GM18507 (cell line): ENCODE measurements around the gene SPN.
"Not testable (repeated sequence)": the region's sequence is repeated elsewhere in the genome, so short reads cannot be mapped to it uniquely, and the experiment has no call there.

Source experiments
- DNase-seq: peaks from one replicate; pipeline ENCODE4 v3.0.0; 2011; ENCODE audit warnings: low read depth; ENCODE audit not compliant: insufficient read length; ENCODE audit errors: extremely low spot score
- FAIRE-seq: peaks from 2 replicates; lab custom pipeline; 2011; peaks lifted over from hg19 to GRCh38; lab: Jason Lieb, UNC

Gene SPN

GRCh38 chr16:29644973-29645693 lies 17.9 kb upstream of the SPN start:
- no peak for FAIRE-seq
- no peak for DNase-seq

- no peak for DNase-seq
- peak; percentile 92 for FAIRE-seq
Observed at GRCh38 chr16:29645694-29646187, 17.3 kb upstream of the SPN start.

GRCh38 chr16:29646947-29647346 lies 16.1 kb upstream of the SPN start:
- DNase-seq (no peak), FAIRE-seq (no peak)

GRCh38 chr16:29649588-29650494 lies 13.2 kb upstream of the SPN start:
- FAIRE-seq: no peak
- DNase-seq: no peak

- FAIRE-seq: no peak
- no peak for DNase-seq
Observed at GRCh38 chr16:29650771-29651170, 12.3 kb upstream of the SPN start.

- FAIRE-seq (no peak), DNase-seq (no peak)
Observed at GRCh38 chr16:29651774-29652349, 11.2 kb upstream of the SPN start.

GRCh38 chr16:29653471-29653870 lies 9.6 kb upstream of the SPN start:
- FAIRE-seq: peak; percentile 78
- no peak for DNase-seq

GRCh38 chr16:29653890-29654289 lies 9.2 kb upstream of the SPN start:
- DNase-seq, FAIRE-seq: not testable (repeated sequence)

- DNase-seq (no peak), FAIRE-seq (no peak)
Observed at GRCh38 chr16:29656688-29657523, 6.1 kb upstream of the SPN start.

- DNase-seq (no peak), FAIRE-seq (no peak)
Observed at GRCh38 chr16:29658705-29659104, 4.3 kb upstream of the SPN start.

- DNase-seq: no peak
- FAIRE-seq: peak; percentile 83
Observed at GRCh38 chr16:29662000-29662728, 883 bp upstream of the SPN start.

- DNase-seq (no peak), FAIRE-seq (peak; percentile 92)
Observed at GRCh38 chr16:29662729-29663015, 375 bp upstream of the SPN start.

GRCh38 chr16:29663807-29664090 lies 702 bp downstream of the SPN start:
- FAIRE-seq (peak; percentile 61), DNase-seq (no peak)

GRCh38 chr16:29664091-29664921 lies 1.3 kb downstream of the SPN start:
- DNase-seq (no peak), FAIRE-seq (no peak)

- FAIRE-seq (no peak), DNase-seq (no peak)
Observed at GRCh38 chr16:29665294-29666077, 2.4 kb downstream of the SPN start.

- not testable (repeated sequence) for FAIRE-seq, DNase-seq
Observed at GRCh38 chr16:29667322-29667610, 4.2 kb downstream of the SPN start.

- FAIRE-seq (no peak), DNase-seq (no peak)
Observed at GRCh38 chr16:29667755-29668154, 4.7 kb downstream of the SPN start.

- FAIRE-seq (no peak), DNase-seq (no peak)
Observed at GRCh38 chr16:29668267-29668666, 5.2 kb downstream of the SPN start.
